ENCODE data around the gene ST6GALNAC4. TPM values are rescaled to one million over a fixed set of nuclear protein-coding genes. Genes with fewer than 3 reads are reported as not detected.

Gene ST6GALNAC4
- total and polyA plus RNA-seq, 9 of the 15 experiments (the other 6 are each of a cell fraction or from before 2014, with no cell fraction given) = 2.6 to 43.1 (median 15.4) TPM

DNA sequence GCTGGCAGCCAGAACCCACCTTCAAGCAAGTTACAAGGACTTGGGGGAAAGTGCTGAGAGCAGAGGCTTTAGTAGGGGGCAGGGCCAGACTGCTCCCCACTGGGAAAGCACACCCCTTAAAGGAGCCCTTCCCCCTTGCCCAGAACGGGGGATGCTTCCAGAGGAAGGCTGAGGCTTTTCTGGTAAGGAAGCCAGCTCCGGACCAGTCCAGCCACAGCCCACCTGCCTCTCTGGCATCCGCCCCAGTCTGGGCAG lies 25.0 kb upstream of the ST6GALNAC4 start:
- Histone ChIP-seq H3K4me1 (replicated peaks in 1 of 2; ENCODE audit: control insufficient read depth in 2 of 2, insufficient read depth in 2 of 2, low read length in 2 of 2) (peaks cover 46 to 74% of the 10 kb centered on the region in 2 experiments), H3K27ac (ENCODE audit: extremely low read depth, low read depth, low read length) (peak overlapping the region; percentile 81; the same call in 1 of the 3 replicates)

DNA sequence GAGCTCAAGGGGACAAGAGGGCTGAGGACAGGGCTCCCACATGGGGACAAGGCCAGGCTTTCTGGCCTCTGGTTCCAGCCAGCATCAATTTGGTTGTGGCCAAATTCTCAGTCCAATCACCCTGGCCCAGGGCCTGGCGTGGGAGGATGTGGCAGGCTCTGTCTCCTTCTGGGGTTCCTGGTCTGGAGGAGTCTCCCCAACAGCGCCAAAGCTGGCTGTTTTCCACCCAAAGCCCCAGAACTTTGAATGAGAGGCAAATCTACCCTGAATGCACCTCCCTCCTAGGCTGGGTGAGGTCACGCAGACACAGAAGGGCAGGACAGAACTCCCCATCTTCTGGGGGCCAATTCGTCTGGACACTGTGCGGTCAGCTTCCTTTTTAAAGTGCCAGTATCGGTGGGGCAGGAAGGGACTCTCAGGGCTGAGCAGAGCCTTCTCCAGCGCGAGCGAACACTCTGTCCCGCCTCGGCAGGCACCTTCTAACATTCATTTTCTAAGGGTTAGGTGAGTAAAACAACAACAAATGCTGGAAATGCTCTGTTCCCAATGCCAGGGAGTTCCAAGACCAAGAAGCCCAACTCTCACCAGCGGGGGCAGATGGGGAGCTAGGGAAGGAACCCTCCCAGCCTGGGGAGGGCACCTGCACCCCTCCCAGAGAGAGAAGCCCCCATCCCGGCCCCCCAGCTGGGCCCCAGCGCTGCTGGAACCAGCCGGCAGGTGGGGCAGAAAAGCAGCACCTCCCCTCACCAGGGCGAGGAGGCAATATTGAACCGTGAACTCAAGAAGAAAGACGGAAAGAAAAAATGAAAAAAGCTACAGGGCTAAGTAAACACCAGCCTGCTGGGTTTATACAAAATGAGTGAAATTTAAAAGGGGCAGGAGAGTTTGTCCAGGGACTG lies 24.5 kb upstream of the ST6GALNAC4 start:
- 25% methylated on average over 18 of the region's 18 CpGs for WGBS (ENCODE audit: insufficient coverage, low coverage, missing lambda C conversion rate)
- ATAC-seq (peak; percentile 2), DNase-seq (ENCODE audit: extremely low read depth in 1 of 4, low spot score in 3 of 4) (peak in 3 of 4 experiments; percentile 43 to 58 (median 44)), FAIRE-seq (peak; percentile 40)
- intact Hi-C loops (cut with micrococcal nuclease) (no loop called here), in situ Hi-C loops (cut with MboI) (no loop called here)
- Histone ChIP-seq H3K36me3 (ENCODE audit: control insufficient read depth, insufficient read depth, low read length) (peaks cover 30% of the 10 kb centered on the region; the same call in 2 of the 3 replicates), H3K9me3 (replicated peaks; ENCODE audit: control insufficient read depth, insufficient read depth, low read depth, low read length) (no peaks in the 10 kb centered on the region), H3K9ac (ENCODE audit: insufficient read depth in 1 of 2, low read depth in 2 of 2, low read length in 2 of 2) (peak overlapping the region; percentile 67 to 85), H2AFZ (ENCODE audit: low read depth, low read length) (peak overlapping the region; percentile 86), H3K4me3 (no peak overlapping the region), H4K20me1 (replicated peaks; ENCODE audit: control insufficient read depth, insufficient read depth, low read length) (peaks cover 11% of the 10 kb centered on the region; the same call in 1 of the 2 replicates), H3K4me2 (ENCODE audit: insufficient read depth, low read length) (peak overlapping the region; percentile 47), H3K4me1 (replicated peaks in 1 of 2; ENCODE audit: control insufficient read depth in 2 of 2, insufficient read depth in 2 of 2, low read length in 2 of 2) (peaks cover 51 to 79% of the 10 kb centered on the region in 2 experiments), H3K79me2 (ENCODE audit: control insufficient read depth, insufficient read depth, low read length) (peaks cover 18% of the 10 kb centered on the region), H3K27me3 (ENCODE audit: control insufficient read depth in 2 of 2, insufficient read depth in 2 of 2, low read length in 2 of 2) (no peaks in the 10 kb centered on the region), H3K9me1 (ENCODE audit: control insufficient read depth, insufficient read depth, low read length) (peaks cover 6% of the 10 kb centered on the region), H3K27ac (ENCODE audit: extremely low read depth, low read depth, low read length) (peak overlapping the region; percentile 81)
- ChIA-PET CTCF (ENCODE audit: low intra/inter-chr PET ratio) (interaction anchor here (3.9 kb wide), 1 partner anchor 176 kb away, joined by 57 read pairs; no protein-coding TSS in a partner anchor), POLR2A (interaction anchor here (0.6 to 2.1 kb wide), 6 partner anchors 9 to 220 kb away, joined by 3 to 10 read pairs (median 4); no protein-coding TSS in a partner anchor)
- no TSS peak for BruUV-seq (replicated peaks)
- 0 out of 2 replicates have a peak, but pooled peaks have one; percentile 23 for TF ChIP-seq ZBTB17 (CRISPR knock-in tag; IDR thresholded peaks at IDR 0.05)
- TF ChIP-seq FOXK2 (conservative IDR thresholded peaks at IDR 0.05 in 1 of 2, IDR thresholded peaks at IDR 0.05 in 1 of 2; ENCODE audit: low read depth in 2 of 2) = 0 out of 4 replicates have a peak, but pooled peaks of 1 of the 2 experiments have one; percentile 17
- no peak for TF ChIP-seq XRCC5 (IDR thresholded peaks at IDR 0.05; ENCODE audit: low read depth, low read length)
- TF ChIP-seq NFXL1 (CRISPR knock-in tag; IDR thresholded peaks at IDR 0.05) = peak; percentile 15; the same call in 1 of the 2 replicates
- TF ChIP-seq, protein P1, sequence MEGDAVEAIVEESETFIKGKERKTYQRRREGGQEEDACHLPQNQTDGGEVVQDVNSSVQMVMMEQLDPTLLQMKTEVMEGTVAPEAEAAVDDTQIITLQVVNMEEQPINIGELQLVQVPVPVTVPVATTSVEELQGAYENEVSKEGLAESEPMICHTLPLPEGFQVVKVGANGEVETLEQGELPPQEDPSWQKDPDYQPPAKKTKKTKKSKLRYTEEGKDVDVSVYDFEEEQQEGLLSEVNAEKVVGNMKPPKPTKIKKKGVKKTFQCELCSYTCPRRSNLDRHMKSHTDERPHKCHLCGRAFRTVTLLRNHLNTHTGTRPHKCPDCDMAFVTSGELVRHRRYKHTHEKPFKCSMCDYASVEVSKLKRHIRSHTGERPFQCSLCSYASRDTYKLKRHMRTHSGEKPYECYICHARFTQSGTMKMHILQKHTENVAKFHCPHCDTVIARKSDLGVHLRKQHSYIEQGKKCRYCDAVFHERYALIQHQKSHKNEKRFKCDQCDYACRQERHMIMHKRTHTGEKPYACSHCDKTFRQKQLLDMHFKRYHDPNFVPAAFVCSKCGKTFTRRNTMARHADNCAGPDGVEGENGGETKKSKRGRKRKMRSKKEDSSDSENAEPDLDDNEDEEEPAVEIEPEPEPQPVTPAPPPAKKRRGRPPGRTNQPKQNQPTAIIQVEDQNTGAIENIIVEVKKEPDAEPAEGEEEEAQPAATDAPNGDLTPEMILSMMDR (IDR thresholded peaks at IDR 0.05 in 2 of 3, conservative IDR thresholded peaks at IDR 0.05 in 1 of 3; ENCODE audit: insufficient read depth in 2 of 3, low read depth in 1 of 3, low read length in 3 of 3) = peak in 2 of 3 experiments; percentile 7 to 44; a peak in 3 of 6 replicates
- TF ChIP-seq, protein P2, sequence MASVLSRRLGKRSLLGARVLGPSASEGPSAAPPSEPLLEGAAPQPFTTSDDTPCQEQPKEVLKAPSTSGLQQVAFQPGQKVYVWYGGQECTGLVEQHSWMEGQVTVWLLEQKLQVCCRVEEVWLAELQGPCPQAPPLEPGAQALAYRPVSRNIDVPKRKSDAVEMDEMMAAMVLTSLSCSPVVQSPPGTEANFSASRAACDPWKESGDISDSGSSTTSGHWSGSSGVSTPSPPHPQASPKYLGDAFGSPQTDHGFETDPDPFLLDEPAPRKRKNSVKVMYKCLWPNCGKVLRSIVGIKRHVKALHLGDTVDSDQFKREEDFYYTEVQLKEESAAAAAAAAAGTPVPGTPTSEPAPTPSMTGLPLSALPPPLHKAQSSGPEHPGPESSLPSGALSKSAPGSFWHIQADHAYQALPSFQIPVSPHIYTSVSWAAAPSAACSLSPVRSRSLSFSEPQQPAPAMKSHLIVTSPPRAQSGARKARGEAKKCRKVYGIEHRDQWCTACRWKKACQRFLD (CRISPR knock-in tag; IDR thresholded peaks at IDR 0.05) = no peak
- TF ChIP-seq EGR1 (conservative IDR thresholded peaks at IDR 0.05) = peak; percentile 68
- no peak for TF ChIP-seq NR4A1 (CRISPR knock-in tag; IDR thresholded peaks at IDR 0.05)
- 0 out of 2 replicates have a peak, but pooled peaks have one; percentile 26 for TF ChIP-seq NR4A1 (tag; IDR thresholded peaks at IDR 0.05)

More for the DNA sequence above, 25.0 kb upstream of the ST6GALNAC4 start:
- Histone ChIP-seq H3K4me3 (no peak overlapping the region), H2AFZ (ENCODE audit: low read depth, low read length) (no peak overlapping the region; the same call in 1 of the 2 replicates), H3K36me3 (ENCODE audit: control insufficient read depth, insufficient read depth, low read length) (peaks cover 26% of the 10 kb centered on the region; the same call in 2 of the 3 replicates), H3K9me3 (replicated peaks; ENCODE audit: control insufficient read depth, insufficient read depth, low read depth, low read length) (no peaks in the 10 kb centered on the region), H3K79me2 (ENCODE audit: control insufficient read depth, insufficient read depth, low read length) (peaks cover 12% of the 10 kb centered on the region), H3K9ac (ENCODE audit: insufficient read depth in 1 of 2, low read depth in 2 of 2, low read length in 2 of 2) (peak overlapping the region; percentile 67 to 85), H4K20me1 (replicated peaks; ENCODE audit: control insufficient read depth, insufficient read depth, low read length) (0 out of 2 replicates have a peak, but pooled peaks cover 10% of the 10 kb centered on the region), H3K27me3 (ENCODE audit: control insufficient read depth in 2 of 2, insufficient read depth in 2 of 2, low read length in 2 of 2) (no peaks in the 10 kb centered on the region), H3K4me2 (ENCODE audit: insufficient read depth, low read length) (no peak overlapping the region), H3K9me1 (ENCODE audit: control insufficient read depth, insufficient read depth, low read length) (peaks cover 6% of the 10 kb centered on the region)
- no TSS peak for BruUV-seq (replicated peaks)
- ChIA-PET POLR2A (interaction anchor here (0.6 to 2.1 kb wide), 2 partner anchors 10 to 196 kb away, joined by 3 to 10 read pairs; no protein-coding TSS in a partner anchor), CTCF (ENCODE audit: low intra/inter-chr PET ratio) (interaction anchor here (3.9 kb wide), 1 partner anchor 176 kb away, joined by 57 read pairs; no protein-coding TSS in a partner anchor)
- TF ChIP-seq MYC (IDR thresholded peaks at IDR 0.05; ENCODE audit: low read depth, low read length) = no peak
- no peak for TF ChIP-seq MYC (CRISPR knock-in tag; IDR thresholded peaks at IDR 0.05; ENCODE audit: borderline replicate concordance, low read depth)
- FAIRE-seq = no peak
- in situ Hi-C loops (cut with MboI) (no loop called here), intact Hi-C loops (cut with micrococcal nuclease) (no loop called here)
- ATAC-seq = no peak
- peak in 1 of 4 experiments; percentile 31 for DNase-seq (ENCODE audit: extremely low read depth in 1 of 4, low spot score in 3 of 4)
- 57% methylated on average over 2 of the region's 3 CpGs for WGBS (ENCODE audit: insufficient coverage, low coverage, missing lambda C conversion rate)
